HG02870 (cell line): Measurements from ENCODE around the gene MTHFD2L.
"Not testable (repeated sequence)": the region's sequence is repeated elsewhere in the genome, so short reads cannot be mapped to it uniquely, and the experiment has no call there.

ENCODE experiments used
- ATAC-seq: cut with Tn5 transposase; IDR thresholded peaks from one replicate; pipeline ENCODE4 v1.9.1; 2021; ENCODE audit warnings: mild to moderate bottlenecking, moderate library complexity; ENCODE audit not compliant: unreplicated experiment

Gene MTHFD2L

DNA sequence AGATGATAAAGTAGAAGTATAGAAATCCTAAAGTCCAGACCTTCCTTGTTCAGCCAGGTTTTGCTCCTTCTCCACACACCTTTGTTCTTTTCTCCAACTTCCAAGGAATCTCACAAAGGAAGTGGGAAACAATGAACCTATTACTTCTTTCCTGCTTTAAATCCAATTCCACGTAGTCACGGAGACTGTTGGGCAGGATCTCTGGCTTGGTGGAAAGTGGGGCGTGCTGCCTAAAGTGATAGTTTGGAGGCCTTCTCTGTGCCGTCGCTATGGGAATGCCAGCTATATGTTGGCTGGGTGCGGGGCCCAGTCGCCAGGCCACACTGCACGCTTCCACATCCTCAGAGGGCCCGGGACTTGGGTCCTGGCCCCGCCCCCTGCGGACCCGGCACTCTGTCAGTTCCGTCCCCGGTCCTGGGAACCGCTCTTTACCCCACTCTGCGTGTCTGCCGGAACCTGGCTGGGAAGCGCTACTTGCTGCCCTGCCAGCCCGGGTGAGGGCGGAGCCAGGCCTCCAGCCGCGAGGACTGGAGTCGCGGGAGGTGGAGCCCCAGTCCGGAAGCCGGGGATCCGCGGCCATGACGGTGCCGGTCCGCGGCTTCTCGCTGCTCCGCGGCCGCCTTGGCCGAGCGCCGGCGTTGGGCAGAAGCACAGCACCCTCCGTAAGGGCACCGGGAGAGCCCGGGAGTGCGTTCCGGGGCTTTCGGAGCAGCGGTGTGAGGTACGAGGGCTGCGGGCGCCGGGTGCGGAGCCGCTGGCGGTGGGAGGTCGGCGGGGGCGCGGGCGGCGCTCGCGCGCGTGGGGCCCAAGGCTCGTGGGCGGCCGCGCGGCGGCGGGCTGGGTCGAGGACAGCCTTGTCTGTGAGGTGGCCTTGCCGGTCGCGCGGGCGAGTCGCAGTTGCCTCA is at the start of gene MTHFD2L:
TSS of gene MTHFD2L (plus strand) at position 558 of the 905 bp plus-strand sequence. CDS start at position 579, 21 bp downstream.
- ATAC-seq: peak; percentile 96

GRCh38 chr4:74108457-74109115 is 49.3 kb upstream of the MTHFD2L start:
- no peak for ATAC-seq

DNA sequence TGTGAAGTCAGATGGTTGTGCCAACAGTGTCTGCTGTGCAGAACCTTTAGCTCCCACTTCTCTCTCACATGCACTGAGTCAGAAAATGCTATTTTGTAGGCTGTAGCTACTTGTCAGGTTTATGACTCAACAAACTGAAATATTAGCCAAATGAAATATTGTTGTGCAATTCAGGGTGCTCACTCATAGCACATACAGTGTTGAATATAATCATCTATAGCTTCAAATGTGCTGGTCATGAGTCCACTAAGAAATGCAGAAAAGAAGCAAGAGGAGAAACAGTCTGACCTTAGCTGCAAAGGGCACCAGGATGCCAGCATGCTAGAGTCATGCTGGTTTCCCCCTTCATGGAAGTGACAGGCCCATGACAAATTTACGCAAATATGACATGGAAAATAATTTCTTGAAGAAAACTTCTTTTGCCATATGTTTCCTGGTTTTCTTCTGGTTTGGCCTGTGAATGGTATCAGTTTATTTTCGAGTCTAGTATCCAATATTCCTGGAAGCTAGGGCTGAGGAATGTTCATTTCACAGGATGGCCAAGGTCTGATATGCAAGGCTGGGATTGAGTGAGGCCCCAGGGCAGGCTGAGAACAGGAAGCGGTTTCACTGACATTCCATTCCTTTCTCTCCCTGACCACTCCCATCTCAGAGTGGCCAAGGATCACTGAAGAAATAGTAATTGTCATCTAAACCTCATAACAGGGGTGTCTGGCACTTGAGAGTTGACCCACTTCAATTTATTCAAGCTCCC is 48.6 kb upstream of the MTHFD2L start:
- ATAC-seq: no peak

DNA sequence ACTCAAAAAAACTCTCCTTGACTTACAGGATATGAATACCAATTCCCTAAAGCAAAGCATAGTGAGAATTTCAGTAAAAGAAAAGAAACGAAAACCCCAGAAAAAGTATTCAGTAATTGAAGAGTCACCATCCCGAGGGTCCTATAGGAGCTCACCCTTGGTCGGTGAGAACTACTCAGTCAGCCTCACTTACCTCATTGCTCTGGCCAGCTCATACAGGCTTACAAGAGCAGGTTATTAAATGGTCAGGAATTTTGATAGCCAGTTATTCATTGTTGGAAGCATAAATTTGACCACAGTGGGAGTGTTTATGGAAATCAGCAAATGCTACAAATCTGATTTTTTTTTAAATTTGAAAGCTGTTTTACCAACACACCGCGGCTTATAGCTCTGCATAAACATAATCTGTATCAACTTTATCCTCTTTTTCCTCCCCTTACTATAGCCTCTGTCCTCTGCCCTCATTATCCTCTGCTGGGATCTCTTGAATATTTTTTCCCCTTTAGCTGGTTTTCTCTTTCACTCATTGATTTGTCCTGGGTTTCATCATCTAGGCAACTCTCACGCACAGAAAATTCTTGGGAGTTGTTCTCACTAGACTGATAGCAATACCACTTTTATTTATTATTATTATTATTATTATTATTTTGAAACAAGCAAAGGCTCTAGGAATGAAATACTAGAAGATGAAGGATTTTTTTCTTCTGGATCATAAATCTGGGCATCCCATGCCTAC is 47.9 kb upstream of the MTHFD2L start:
- ATAC-seq: no peak

DNA sequence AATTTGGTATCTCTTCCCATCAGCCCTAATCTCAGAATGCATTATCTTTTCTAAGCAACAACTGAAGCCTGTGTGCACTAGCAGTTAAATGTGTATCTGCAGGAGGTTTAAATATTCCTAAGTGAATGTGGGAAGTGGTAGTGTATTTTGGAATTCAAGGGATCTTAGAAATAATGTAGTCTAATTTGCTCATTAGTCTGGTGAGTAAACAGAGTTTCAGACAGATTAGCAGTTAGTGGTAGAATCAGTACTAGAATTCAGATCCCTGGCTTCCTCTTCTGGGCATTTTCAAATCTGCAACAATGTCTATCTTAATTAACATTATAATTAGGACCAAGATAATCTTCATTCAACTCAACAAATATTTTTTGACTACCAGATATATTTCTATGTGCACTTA is 47.2 kb upstream of the MTHFD2L start:
- no peak for ATAC-seq

DNA sequence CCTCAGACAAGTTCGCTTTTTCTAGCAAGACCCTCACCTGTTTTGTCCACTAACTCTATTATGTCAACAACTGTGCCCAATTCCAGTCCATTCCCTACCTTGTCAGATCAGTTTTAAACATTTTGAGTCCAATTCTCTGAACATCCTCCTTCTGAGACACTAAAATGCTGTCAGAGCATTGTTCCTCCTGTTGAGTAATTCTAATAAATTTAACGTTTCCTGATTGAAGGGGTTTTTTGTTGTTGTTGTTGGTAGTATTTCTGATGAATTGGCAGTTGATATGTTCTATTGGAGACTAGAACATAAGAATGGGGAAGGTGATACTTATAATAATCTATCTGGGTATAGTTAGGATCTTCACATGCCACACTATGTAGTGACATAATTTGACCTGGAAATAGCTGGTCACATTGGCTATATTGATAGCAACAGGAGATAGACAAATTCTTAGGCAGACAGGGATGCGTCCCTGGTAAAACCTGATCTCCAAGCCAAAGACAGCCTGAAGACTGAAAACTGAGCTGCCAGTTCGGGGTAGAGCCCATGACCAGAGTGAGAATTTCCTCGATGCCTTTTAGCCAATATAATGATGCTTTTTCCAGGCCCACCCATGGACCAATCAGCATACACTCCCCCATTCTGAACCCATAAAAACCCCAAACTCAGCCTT is 46.5 kb upstream of the MTHFD2L start:
- no peak for ATAC-seq

DNA sequence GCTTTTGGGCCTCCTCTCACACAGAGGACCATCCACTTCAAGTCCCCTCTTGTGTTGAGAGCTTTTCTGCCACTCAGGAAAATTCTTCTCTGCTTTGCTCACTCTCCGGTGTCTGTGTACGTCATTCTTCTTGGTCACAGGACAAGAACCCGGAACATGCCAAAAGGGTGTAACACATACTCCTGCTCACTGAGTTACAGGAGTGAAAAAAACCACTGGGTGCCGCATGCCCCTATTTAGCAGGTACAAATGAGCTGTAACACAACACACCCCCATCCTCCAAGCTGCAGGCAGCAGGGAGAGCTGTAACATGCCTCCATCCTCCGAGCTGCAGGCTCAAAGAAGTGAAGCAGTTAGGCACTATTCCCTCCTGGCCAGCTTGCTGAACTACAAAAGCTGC is 45.9 kb upstream of the MTHFD2L start:
- no peak for ATAC-seq

- no peak for ATAC-seq
Measured at GRCh38 chr4:74112399-74113105, 45.4 kb upstream of the MTHFD2L start.

GRCh38 chr4:74114234-74114633 is 43.7 kb upstream of the MTHFD2L start:
- no peak for ATAC-seq

DNA sequence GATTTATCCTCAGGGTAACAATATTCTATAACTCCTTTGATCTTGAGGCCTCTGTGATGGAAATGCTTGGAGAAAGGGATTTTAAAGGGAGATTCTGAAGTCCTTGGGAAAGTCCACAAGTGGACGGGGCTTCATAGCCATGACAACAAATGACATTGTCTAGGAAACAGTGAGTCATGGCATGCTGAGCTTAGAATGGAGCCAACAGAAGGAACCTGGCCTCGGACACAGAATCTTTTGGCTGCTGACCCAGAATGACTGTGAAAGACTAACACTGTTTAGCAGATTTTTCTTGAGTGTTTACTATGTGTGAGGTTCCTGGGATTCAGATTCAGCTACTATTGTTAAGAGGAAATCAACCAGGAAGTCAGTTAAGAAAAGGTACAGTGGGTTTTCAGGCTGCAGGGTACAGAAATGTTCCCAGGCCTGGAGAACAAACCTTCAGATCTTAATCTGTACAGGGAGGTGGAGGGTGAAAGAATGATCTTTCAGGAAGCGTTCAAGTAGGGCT is 40.8 kb upstream of the MTHFD2L start:
- no peak for ATAC-seq

DNA sequence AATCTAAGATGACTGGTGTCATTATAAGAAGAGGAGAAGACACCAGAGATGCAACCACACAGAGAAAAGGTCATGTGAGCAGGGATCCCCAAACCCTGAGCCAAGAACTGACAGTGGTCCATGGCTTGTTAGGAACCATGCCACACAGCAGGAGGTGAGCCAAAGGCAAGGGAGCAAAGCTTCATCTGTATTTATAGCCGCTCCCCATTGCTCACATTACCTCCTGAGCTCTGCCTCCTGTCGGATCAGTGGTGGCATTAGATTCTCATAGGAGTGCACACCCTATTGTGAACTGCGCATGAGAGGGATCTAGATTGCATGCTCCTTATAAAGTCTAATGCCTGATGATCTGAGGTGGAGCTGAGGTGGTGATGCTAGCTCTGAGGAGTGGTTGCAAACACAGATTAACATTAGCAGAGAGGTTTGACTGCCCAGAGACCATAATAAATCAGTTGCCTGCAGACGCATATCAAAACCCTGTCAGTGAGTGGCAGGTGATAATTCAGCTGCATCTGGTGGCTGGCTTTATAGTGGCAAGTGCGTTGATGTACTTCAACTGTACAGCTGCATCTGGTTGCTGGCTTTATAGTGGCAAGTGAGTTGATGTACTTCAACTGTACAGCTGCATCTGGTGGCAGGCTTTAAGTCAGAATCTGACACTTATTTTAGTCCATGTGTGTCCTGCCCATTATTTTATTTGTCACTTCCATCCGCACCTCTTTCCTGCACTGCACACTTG is 39.1 kb upstream of the MTHFD2L start:
- ATAC-seq: no peak

GRCh38 chr4:74120086-74120485 is 37.8 kb upstream of the MTHFD2L start:
- ATAC-seq: no peak

GRCh38 chr4:74121643-74122579 is 36.0 kb upstream of the MTHFD2L start:
- no peak for ATAC-seq

GRCh38 chr4:74123065-74123728 is 34.7 kb upstream of the MTHFD2L start:
- no peak for ATAC-seq

- ATAC-seq: no peak
Measured at GRCh38 chr4:74125029-74125428, 32.9 kb upstream of the MTHFD2L start.

DNA sequence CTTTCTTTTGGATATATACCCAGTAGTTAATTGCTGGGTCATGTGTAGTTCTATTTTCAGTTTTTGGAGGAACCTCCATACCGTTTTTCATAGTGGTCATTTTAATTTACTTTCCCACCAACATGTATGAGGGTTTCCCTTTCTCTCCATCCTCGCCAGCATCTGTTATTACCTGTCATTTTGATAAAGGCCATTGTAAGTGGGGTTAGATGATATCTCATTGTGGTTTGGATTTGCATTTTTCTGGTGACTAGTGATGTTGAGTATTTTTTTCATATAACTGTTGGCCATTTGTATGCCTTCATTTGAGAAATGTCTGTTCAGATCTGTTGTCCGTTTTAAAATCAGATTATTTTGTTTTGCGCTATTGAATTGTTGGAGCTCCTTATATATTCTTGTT is 30.2 kb upstream of the MTHFD2L start:
- no peak for ATAC-seq

DNA sequence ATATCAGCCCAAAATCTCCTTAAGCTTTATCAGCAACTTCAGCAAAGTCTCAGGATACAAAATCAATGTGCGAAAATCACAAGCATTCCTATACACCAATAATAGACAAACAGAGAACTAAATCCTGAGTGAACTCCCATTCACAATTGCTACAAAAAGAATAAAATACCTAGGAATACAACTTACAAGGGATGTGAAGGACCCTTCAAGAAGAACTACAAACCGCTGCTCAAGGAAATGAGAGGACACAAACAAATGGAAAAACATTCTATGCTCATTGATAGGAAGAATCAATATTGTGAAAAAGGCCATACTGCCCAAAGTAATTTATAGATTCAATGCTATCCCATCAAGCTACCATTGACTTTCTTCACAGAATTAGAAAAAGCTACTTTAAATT is 27.1 kb upstream of the MTHFD2L start:
- not testable (repeated sequence) for ATAC-seq
